GM12878 (cell line): ENCODE data around the gene NRTN. TPM values are rescaled to one million over a fixed set of nuclear protein-coding genes. Genes with fewer than 3 reads are reported as not detected.
A peak's percentile ranks its signal among the peaks of the same experiment; 100 is the strongest.

Experiments used
- ATAC-seq: fragments of 200-7000 bp; cut with Tn5 transposase; 3 replicates; pipeline ENCODE4 v1.9.1; 2020; ENCODE audit warnings: mild to moderate bottlenecking, moderate library complexity
- BruUV-seq: library from RNA; stranded (reverse); fragments of 400-500 nt; replicated peaks from 2 replicates; lab custom pipeline; 2021; lab: Mats Ljungman, UMichigan
- CTCF ChIA-PET: fragments of 300-600 bp; sonication (Branson Sonifier 250); formaldehyde crosslinking; extraction: SDS; loops from one replicate; lab custom pipeline; 2021; ENCODE audit warnings: inconsistent platforms; lab: Yijun Ruan, JAX
- POLR2A ChIA-PET: fragments of 350-600 bp; formaldehyde crosslinking; extraction: SDS; loops from one replicate; lab custom pipeline; 2021; ENCODE audit warnings: inconsistent platforms; lab: Charles Lee
- RAD21 ChIA-PET: fragments of 300-600 bp; sonication (Branson Sonifier 250); formaldehyde crosslinking; loops from one replicate; lab custom pipeline; 2023; ENCODE audit warnings: antibody characterized with exemption; ENCODE audit not compliant: unreplicated experiment; lab: Charles Lee
- SMC1A ChIA-PET: fragments of 300-600 bp; sonication (Branson Sonifier 250); formaldehyde crosslinking; loops from one replicate; lab custom pipeline; 2023; ENCODE audit not compliant: unreplicated experiment, uncharacterized antibody; lab: Charles Lee
- DNase-seq: peaks from one replicate; pipeline ENCODE4 v3.0.0-alpha.2; 2011; ENCODE audit warnings: low read depth, low spot score
- FAIRE-seq: peaks from 3 replicates; lab custom pipeline; 2011; peaks lifted over from hg19 to GRCh38; lab: Jason Lieb, UNC
- H2AFZ ChIP-seq: 2 replicates; pipeline ENCODE4 v1.6.0; 2011; ENCODE audit warnings: low read depth, low read length, control low read depth; ENCODE audit not compliant: control insufficient read depth
- H3K27ac ChIP-seq: 2 replicates; pipeline ENCODE4 v1.5.1; 2011; ENCODE audit warnings: control low read depth; ENCODE audit not compliant: control insufficient read depth, insufficient read depth
- H3K27me3 ChIP-seq, 2 experiments: replicated peaks in 1 of 2; 2 replicates each; pipeline versions ENCODE4 v1.6.0 to v1.6.1; 2011; ENCODE audit warnings: low read length in 1 of 2; ENCODE audit not compliant: control insufficient read depth in 2 of 2, insufficient read depth in 2 of 2
- H3K36me3 ChIP-seq, 2 experiments: 2 replicates each; pipeline ENCODE4 v1.5.1; 2011; ENCODE audit warnings: low read length in 1 of 2; ENCODE audit not compliant: control insufficient read depth in 2 of 2, insufficient read depth in 2 of 2
- H3K4me1 ChIP-seq: 2 replicates; pipeline ENCODE4 v1.6.1; 2011; ENCODE audit warnings: mild to moderate bottlenecking, low read length, moderate library complexity, mixed read lengths; ENCODE audit not compliant: control insufficient read depth, insufficient read depth
- H3K4me2 ChIP-seq: 2 replicates; pipeline ENCODE4 v1.6.0; 2011; ENCODE audit warnings: control low read depth; ENCODE audit not compliant: control insufficient read depth, insufficient read depth
- H3K4me3 ChIP-seq: fragments of 200-600 bp; sonication (generic); 2 replicates; pipeline ENCODE4 v1.5.1; 2016
- H3K79me2 ChIP-seq: 2 replicates; pipeline ENCODE4 v1.6.0; 2011; ENCODE audit warnings: low read length; ENCODE audit not compliant: control insufficient read depth, insufficient read depth
- H3K9ac ChIP-seq: 2 replicates; pipeline ENCODE4 v1.8.0; 2011; ENCODE audit warnings: low read length, control low read depth, mixed read lengths; ENCODE audit not compliant: control insufficient read depth, insufficient read depth
- H3K9me3 ChIP-seq: replicated peaks from 3 replicates; pipeline ENCODE4 v1.5.1; 2011; ENCODE audit warnings: mild to moderate bottlenecking, low read length; ENCODE audit not compliant: control insufficient read depth, insufficient read depth
- H4K20me1 ChIP-seq: 2 replicates; pipeline ENCODE4 v1.6.0; 2011; ENCODE audit not compliant: control insufficient read depth, insufficient read depth
- GATAD2B ChIP-seq: fragments of 450-650 bp; conservative IDR thresholded peaks from 2 replicates; pipeline ENCODE4 v1.6.1; 2017; ENCODE audit warnings: low read depth, mild to moderate bottlenecking, moderate library complexity
- KLF5 ChIP-seq: fragments of 450-650 bp; IDR thresholded peaks from 2 replicates; pipeline ENCODE4 v1.6.1; 2014; ENCODE audit warnings: mild to moderate bottlenecking; ENCODE audit not compliant: partially characterized antibody
- NR2F1 ChIP-seq: fragments of 450-650 bp; conservative IDR thresholded peaks from 2 replicates; pipeline ENCODE4 v1.6.1; 2017; ENCODE audit warnings: mild to moderate bottlenecking
- RELA ChIP-seq: fragments of 450-650 bp; IDR thresholded peaks from 2 replicates; pipeline ENCODE4 v1.8.0; 2014; ENCODE audit warnings: borderline replicate concordance; ENCODE audit not compliant: partially characterized antibody
- ZZZ3 ChIP-seq: IDR thresholded peaks from 2 replicates; pipeline ENCODE4 v1.6.1; 2011; ENCODE audit warnings: low read depth; ENCODE audit not compliant: control insufficient read depth, insufficient read length
- WGBS: methylation state at CpG from one replicate; pipeline ENCODE4 v1.1.6; 2016; ENCODE audit warnings: low lambda C conversion rate; ENCODE audit not compliant: insufficient replicate concordance, insufficient coverage; ENCODE audit errors: missing lambda C conversion rate; 5-methylcytosine and 5-hydroxymethylcytosine counted together
- in situ Hi-C: fragments of 300-500 bp; cut with MboI; formaldehyde crosslinking; loops from 9 replicates; pipeline ENCODE4 v1.14.3; 2018; ENCODE audit warnings: mixed read lengths
- intact Hi-C: fragments of 100-400 bp; cut with micrococcal nuclease; formaldehyde crosslinking; loops from one replicate; pipeline ENCODE4 v1.14.2; 2022; ENCODE audit not compliant: unreplicated experiment
- polyA plus RNA-seq, 11 experiments: library from polyadenylated mRNA; depleted of rRNA in 4 of 11; unstranded in 6 of 11; stranded (reverse) in 5 of 11; fragments of >200 nt; fragmentation: Nextera tagmentation in 4 of 11; fragmentation: Illumina TruSeq in 1 of 11; extraction: Ambion mirVana in 4 of 11; extraction: Trizol in 1 of 11; gene quantifications; 1 replicate in 1 of 11; 2 replicates in 10 of 11; pipeline versions ENCODE4 v1.2.1 to v1.2.3, GENCODE V29; 2011 to 2016; ENCODE audit warnings: inconsistent platforms in 2 of 11, missing spikeins in 2 of 11, low read depth in 1 of 11
- total RNA-seq, 4 experiments: library from RNA; depleted of rRNA in 3 of 4; stranded (reverse); fragments of >200 nt in 3 of 4; fragmentation: Illumina TruSeq in 1 of 4; extraction: Trizol in 1 of 4; gene quantifications; 2 replicates each; pipeline versions ENCODE4 v1.2.1 to v1.2.3, GENCODE V29; 2013 to 2021
- TF ChIP-seq, protein P1 (sequence below): IDR thresholded peaks from 2 replicates; pipeline ENCODE4 v1.6.1; 2011; ENCODE audit warnings: low read depth, low read length, improper control_type of control experiment, borderline replicate concordance

Gene NRTN
- total and polyA plus RNA-seq, 10 of the 15 experiments (the other 5 are each of a cell fraction or from before 2014, with no cell fraction given): not detected

- H3K79me2 ChIP-seq: no peaks in the 10 kb centered on the region
- ATAC-seq: no peak
- SMC1A ChIA-PET: no interaction called here
- no peak overlapping the region for H3K9ac ChIP-seq
- no peaks in the 10 kb centered on the region; a peak in 2 of 4 replicates for H3K27me3 ChIP-seq
- peaks cover 7% of the 10 kb centered on the region for H3K4me1 ChIP-seq
- 43% methylated on average over 16 of the region's 17 CpGs for WGBS
- no peak overlapping the region for H3K4me3 ChIP-seq
- RAD21 ChIA-PET: no interaction called here
- H3K4me2 ChIP-seq: no peak overlapping the region
- H2AFZ ChIP-seq: no peak overlapping the region
- in situ Hi-C loops: no loop called here
- DNase-seq: no peak
- no peaks in the 10 kb centered on the region for H3K9me3 ChIP-seq
- no peak overlapping the region for H3K27ac ChIP-seq
- H3K36me3 ChIP-seq: no peaks in the 10 kb centered on the region
- no TSS peak for BruUV-seq
- TF ChIP-seq, protein P1, sequence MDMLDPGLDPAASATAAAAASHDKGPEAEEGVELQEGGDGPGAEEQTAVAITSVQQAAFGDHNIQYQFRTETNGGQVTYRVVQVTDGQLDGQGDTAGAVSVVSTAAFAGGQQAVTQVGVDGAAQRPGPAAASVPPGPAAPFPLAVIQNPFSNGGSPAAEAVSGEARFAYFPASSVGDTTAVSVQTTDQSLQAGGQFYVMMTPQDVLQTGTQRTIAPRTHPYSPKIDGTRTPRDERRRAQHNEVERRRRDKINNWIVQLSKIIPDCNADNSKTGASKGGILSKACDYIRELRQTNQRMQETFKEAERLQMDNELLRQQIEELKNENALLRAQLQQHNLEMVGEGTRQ: no peak
- TF ChIP-seq NR2F1: peak; percentile 34; the same call in 1 of the 2 replicates
- TF ChIP-seq RELA: no peak
- TF ChIP-seq KLF5: no peak
- no peak for TF ChIP-seq ZZZ3
- TF ChIP-seq GATAD2B: no peak
- TF ChIP-seq, all 136 proteins: peak for 1
- FAIRE-seq: no peak
- CTCF ChIA-PET: interaction anchor here (0.6 to 0.8 kb wide), 2 partner anchors 103 to 329 kb away, joined by 3 read pairs; partner anchors contain the start of gene NDUFA11
- no peaks in the 10 kb centered on the region for H4K20me1 ChIP-seq
- POLR2A ChIA-PET: interaction anchor here (0.5 kb wide), 1 partner anchor 8 kb away, joined by 4 read pairs; no protein-coding TSS in a partner anchor
- intact Hi-C loops: loop anchor here (10.0 kb wide), 1 partner anchor 224 kb away; no protein-coding TSS in a partner anchor
Observed at GRCh38 chr19:5800361-5801270, 4.3 kb upstream of the NRTN start.
